ENCODE measurements around the gene PACS2.
"Not testable (repeated sequence)": the region's sequence is repeated elsewhere in the genome, so short reads cannot be mapped to it uniquely, and the experiment has no call there.

The PACS2 gene

GRCh38 chr14:105316577-105316941, 2.0 kb downstream of the PACS2 start:
- DNase-seq: no peak

GRCh38 chr14:105316968-105317510, 2.5 kb downstream of the PACS2 start:
- DNase-seq: no peak

- no peak for DNase-seq
These were observed 3.0 kb downstream of the PACS2 start for GRCh38 chr14:105317546-105317945.

- no peak for DNase-seq
These were observed 8.4 kb downstream of the PACS2 start for GRCh38 chr14:105322791-105323556.

GRCh38 chr14:105323663-105324062, 9.1 kb downstream of the PACS2 start:
- DNase-seq: no peak

GRCh38 chr14:105324080-105324778, 9.7 kb downstream of the PACS2 start:
- no peak for DNase-seq

GRCh38 chr14:105324871-105325270, 10.3 kb downstream of the PACS2 start:
- no peak for DNase-seq

- DNase-seq: no peak
These were observed 10.8 kb downstream of the PACS2 start for GRCh38 chr14:105325303-105325702.

- DNase-seq: no peak
These were observed 11.4 kb downstream of the PACS2 start for GRCh38 chr14:105325716-105326567.

GRCh38 chr14:105326568-105326867, 12.0 kb downstream of the PACS2 start:
- DNase-seq: no peak

GRCh38 chr14:105326891-105327694, 12.5 kb downstream of the PACS2 start:
- DNase-seq: no peak

- not testable (repeated sequence) for DNase-seq
These were observed 13.1 kb downstream of the PACS2 start for GRCh38 chr14:105327695-105328045.

GRCh38 chr14:105328070-105328677, 13.6 kb downstream of the PACS2 start:
- DNase-seq: no peak

- no peak for DNase-seq
These were observed 14.3 kb downstream of the PACS2 start for GRCh38 chr14:105328678-105329390.

- no peak for DNase-seq
These were observed 15.0 kb downstream of the PACS2 start for GRCh38 chr14:105329411-105330150.

- no peak for DNase-seq
These were observed 15.9 kb downstream of the PACS2 start for GRCh38 chr14:105330491-105330895.

GRCh38 chr14:105331575-105332349, 17.2 kb downstream of the PACS2 start:
- DNase-seq: peak in 2 of 6 experiments; percentile 14 to 19

GRCh38 chr14:105332350-105332874, 17.9 kb downstream of the PACS2 start:
- no peak for DNase-seq

GRCh38 chr14:105333020-105333490, 18.5 kb downstream of the PACS2 start:
- no peak for DNase-seq
